Right renal pelvis (tissue), 4 donors: ENCODE results near the gene PCSK6. TPM values are rescaled to one million over a fixed set of nuclear protein-coding genes. Genes with fewer than 3 reads are reported as not detected.

Experiments used
- DNase-seq, 4 donors: peaks; one replicate each; pipeline ENCODE4 v3.0.0-alpha.2; 2013; ENCODE audit warnings: low read depth in 4 of 4, low spot score in 3 of 4, missing footprints in 1 of 4
- polyA plus RNA-seq, 4 donors: library from polyadenylated mRNA; unstranded; fragments of 120-200 nt; gene quantifications; one replicate each; pipeline ENCODE4 v1.2.1, GENCODE V29; 2013; ENCODE audit not compliant: insufficient read length in 4 of 4

Gene PCSK6
- polyA plus RNA-seq, 4 donors = 6.7 to 9.4 (median 7.1) TPM

GRCh38 chr15:101450403-101451265 lies 38.9 kb downstream of the PCSK6 start:
- DNase-seq = no peak

- DNase-seq = no peak
These were observed 39.8 kb downstream of the PCSK6 start for GRCh38 chr15:101449471-101450402.

- no peak for DNase-seq
These were observed 41.2 kb downstream of the PCSK6 start for GRCh38 chr15:101448336-101448735.

GRCh38 chr15:101447561-101448071 lies 41.9 kb downstream of the PCSK6 start:
- no peak for DNase-seq

DNA sequence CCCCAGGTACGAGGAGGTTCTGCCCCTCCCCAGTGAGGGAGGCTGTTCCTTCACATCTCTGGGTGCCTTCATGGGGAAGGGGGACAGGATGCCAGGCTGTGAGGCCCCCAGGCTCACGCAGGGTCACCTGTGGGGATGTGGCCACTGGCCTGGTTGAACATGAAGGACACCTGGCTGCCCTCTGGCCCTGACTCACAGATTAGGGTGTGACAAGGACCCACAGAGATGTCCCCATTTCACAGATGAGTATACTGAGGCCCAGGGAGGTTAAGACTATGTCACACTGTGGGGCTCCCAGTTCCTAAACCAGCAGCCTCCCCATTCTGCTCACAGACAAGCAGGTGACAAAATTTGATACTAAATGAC lies 42.4 kb downstream of the PCSK6 start:
- no peak for DNase-seq

- DNase-seq = no peak
These were observed 42.9 kb downstream of the PCSK6 start for GRCh38 chr15:101446518-101447167.

DNA sequence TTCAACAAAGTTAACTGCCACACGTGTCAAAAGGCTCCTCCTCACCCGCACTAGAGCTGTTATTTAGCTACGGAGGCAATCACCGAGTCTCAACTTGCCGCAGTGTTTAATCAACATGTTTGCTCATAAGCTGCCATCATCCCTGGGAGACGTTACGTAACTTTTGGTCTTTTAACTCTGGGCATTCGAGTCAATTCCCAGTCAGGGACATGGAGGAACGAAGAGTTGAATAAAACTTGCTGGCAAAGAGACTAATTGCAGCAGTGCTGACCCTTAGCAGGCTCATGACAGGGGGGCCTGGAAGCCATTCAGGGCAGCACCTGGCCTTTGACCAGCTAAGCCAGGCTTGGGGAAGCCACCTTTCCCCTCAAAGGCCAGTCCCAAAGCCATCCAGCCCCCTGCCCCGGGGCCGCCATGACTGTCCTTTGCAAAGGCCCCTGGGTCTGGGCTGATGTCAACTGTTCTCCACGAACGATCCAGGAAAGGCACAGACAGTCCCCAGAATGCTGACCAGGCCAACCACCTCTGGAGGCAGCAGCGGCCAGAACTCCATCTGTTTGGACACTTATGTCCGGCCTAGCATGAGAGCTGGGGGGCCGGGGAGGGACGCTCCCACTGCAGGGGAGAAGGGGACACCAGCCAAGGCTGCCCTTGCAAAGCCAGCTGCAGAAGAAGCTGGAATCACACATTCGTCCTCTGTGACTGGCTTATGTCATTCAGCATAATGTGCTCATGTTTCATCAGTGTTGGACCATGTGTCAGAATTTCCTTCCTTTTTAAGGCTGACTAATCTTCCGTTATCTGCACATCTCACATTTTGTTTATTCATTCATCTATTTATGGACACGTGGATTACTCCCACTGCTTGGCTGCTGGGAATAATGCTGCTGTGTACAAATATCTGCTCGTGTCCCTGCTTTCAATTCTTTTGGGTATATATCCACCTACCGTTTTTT lies 43.7 kb downstream of the PCSK6 start:
- no peak for DNase-seq

DNA sequence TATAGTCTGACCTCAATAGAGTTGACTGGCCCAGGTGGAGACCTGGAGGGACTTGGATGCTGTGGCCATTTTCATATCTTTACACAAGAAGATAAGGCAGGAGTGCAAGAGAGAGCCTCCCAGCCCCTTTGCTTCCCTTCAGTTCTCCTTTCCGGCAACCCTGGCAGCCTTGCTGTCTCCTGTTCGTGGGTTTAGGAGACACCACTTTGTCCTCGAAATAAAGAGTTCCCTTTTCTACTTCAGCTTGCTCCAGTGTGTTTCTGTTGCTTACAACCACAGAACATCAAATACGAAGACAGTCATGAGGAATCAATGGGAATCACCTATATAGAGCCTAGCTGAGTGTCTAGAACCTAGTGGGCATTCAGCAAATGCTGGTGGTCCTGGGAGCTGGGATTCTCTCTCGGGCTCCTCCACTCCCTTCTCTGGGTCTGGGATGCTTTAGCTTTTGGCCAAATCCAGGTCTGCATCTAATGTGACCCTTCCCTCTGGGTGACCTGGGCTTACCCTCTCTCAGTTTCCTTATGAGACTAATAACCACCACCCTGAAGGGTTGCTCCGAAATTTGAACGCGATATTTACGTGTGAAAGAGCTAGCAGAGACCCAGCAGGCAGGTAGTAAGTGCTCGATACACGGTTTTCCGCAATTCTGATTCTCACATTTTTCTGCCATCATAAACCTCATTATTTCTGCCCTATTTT lies 44.5 kb downstream of the PCSK6 start:
- DNase-seq = no peak

DNA sequence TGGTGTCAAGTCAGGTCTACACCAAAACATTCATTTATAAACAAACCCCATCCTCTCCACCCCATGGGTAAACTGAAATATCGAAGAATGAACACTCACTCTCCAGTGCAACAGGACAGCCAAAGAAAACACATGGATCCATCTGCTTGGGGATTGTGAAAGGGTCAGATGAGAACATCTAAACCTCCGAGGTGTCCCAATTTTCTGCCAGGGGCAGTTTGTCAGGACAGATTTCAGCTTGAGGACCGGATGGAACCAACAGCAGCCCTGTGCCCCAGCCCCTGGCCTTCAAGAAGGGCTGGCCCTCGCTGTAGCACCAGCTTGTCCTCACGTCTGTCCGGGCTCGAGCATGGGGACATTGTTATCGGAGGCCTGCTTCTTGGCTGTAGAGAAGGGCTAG lies 45.5 kb downstream of the PCSK6 start:
- DNase-seq = no peak

GRCh38 chr15:101442272-101442671 lies 47.2 kb downstream of the PCSK6 start:
- no peak for DNase-seq

GRCh38 chr15:101441696-101442095 lies 47.8 kb downstream of the PCSK6 start:
- DNase-seq = no peak

- DNase-seq = no peak
These were observed 48.5 kb downstream of the PCSK6 start for GRCh38 chr15:101440846-101441590.

GRCh38 chr15:101439920-101440319 lies 49.6 kb downstream of the PCSK6 start:
- no peak for DNase-seq

DNA sequence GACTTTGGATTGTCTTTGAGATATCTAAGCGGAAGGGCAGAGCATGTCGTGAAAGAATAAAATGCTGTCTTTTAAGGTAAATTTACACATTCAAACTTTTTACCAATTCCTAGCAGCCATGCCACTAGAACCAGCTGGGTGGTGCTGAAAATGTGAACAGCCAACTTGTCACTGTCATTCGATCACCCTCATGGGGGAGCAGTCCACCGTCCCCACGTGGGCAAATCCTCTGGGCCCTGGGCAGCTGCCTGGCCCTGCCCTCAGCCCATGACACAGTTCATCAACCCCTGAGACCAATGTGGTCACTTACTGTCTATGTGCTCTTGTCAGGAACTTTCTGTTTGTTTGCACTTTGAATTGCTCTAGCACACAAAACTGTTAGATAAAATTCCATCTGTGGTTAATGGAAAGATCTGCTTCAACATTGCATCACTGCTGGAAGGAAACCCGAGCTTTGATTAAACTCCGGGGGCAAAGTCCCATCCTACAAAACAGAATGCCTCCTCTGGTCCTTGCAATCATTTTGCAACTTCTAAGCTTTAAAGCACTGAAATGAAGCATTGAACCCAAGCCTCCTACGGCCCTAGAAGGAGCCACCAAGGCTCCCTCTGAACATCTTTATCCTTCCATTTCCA lies 50.1 kb downstream of the PCSK6 start:
- DNase-seq = no peak

- DNase-seq = no peak
These were observed 50.8 kb downstream of the PCSK6 start for GRCh38 chr15:101438482-101439284.

- DNase-seq = no peak
These were observed 51.7 kb downstream of the PCSK6 start for GRCh38 chr15:101437618-101438481.
